NB4 (cell line): ENCODE results near the gene EZR.

Source experiments
- MYC ChIP-seq: IDR thresholded peaks from 2 replicates; pipeline ENCODE4 v1.6.1; 2011; ENCODE audit warnings: low read depth, low read length
- POLR2A ChIP-seq: IDR thresholded peaks from 2 replicates; pipeline ENCODE4 v1.6.1; 2011; ENCODE audit warnings: mild to moderate bottlenecking; ENCODE audit not compliant: insufficient read length; ENCODE audit errors: extremely low read depth
- TF ChIP-seq, protein P1 (sequence below): IDR thresholded peaks from one replicate; pipeline ENCODE4 v1.5.1; 2012; ENCODE audit warnings: low read depth, low read length
- TF ChIP-seq, protein P2 (sequence below): IDR thresholded peaks from 2 replicates; pipeline ENCODE4 v1.6.1; 2011; ENCODE audit warnings: low read depth, low read length

GRCh38 chr6:158865769-158866168 lies 46.6 kb upstream of the EZR start:
- TF ChIP-seq, protein P1, sequence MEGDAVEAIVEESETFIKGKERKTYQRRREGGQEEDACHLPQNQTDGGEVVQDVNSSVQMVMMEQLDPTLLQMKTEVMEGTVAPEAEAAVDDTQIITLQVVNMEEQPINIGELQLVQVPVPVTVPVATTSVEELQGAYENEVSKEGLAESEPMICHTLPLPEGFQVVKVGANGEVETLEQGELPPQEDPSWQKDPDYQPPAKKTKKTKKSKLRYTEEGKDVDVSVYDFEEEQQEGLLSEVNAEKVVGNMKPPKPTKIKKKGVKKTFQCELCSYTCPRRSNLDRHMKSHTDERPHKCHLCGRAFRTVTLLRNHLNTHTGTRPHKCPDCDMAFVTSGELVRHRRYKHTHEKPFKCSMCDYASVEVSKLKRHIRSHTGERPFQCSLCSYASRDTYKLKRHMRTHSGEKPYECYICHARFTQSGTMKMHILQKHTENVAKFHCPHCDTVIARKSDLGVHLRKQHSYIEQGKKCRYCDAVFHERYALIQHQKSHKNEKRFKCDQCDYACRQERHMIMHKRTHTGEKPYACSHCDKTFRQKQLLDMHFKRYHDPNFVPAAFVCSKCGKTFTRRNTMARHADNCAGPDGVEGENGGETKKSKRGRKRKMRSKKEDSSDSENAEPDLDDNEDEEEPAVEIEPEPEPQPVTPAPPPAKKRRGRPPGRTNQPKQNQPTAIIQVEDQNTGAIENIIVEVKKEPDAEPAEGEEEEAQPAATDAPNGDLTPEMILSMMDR: no peak
- TF ChIP-seq POLR2A: no peak
- TF ChIP-seq, protein P2, sequence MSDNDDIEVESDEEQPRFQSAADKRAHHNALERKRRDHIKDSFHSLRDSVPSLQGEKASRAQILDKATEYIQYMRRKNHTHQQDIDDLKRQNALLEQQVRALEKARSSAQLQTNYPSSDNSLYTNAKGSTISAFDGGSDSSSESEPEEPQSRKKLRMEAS: no peak
- no peak for TF ChIP-seq MYC
